UCSD-AML1 (cell line): Measurements from ENCODE around the gene CIZ1.
"Not testable (repeated sequence)": the region's sequence is repeated elsewhere in the genome, so short reads cannot be mapped to it uniquely, and the experiment has no call there.

ENCODE experiments used
- DNase-seq: peaks from one replicate; lab custom pipeline; 2025; ENCODE audit not compliant: unreplicated experiment; lab: John Stamatoyannopoulos, UW

CIZ1 gene

DNA sequence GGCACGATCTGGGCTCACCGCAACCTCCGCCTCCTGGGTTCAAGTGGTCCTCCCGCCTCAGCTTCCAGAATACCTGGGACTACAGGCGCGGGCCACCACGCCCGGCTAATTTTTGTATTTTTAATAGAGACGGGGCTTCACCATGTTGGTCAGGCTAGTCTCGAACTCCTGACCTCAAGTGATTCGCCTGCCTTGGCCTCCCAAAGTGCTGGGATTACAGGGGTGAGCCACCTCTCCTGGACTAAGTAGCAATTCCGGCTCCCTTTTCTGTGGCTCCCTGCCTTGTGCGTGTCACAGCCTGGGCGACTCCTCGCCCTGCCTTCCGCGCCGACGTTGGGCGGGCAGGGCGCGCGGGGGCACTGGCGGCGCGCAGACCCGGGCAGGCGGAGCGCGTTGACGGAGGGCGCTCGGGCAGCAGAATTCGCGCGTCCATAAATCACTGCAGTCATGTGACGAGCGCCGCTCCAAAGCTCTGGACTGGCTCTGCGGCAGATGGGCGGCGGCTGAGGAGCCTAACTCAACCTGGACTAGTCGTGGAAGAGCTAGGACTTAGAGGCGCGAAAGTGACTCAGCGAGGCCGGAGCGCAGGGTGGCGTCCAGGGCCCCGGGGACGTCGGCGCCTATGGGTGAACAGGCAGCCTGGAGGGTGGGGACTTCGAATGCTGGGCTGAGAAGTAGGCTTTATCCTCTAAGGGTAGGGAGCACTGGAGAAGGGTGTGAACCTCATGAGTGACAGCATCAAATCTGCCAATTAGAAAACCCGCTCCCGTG lies 1.4 kb upstream of the CIZ1 start:
- no peak for DNase-seq

DNA sequence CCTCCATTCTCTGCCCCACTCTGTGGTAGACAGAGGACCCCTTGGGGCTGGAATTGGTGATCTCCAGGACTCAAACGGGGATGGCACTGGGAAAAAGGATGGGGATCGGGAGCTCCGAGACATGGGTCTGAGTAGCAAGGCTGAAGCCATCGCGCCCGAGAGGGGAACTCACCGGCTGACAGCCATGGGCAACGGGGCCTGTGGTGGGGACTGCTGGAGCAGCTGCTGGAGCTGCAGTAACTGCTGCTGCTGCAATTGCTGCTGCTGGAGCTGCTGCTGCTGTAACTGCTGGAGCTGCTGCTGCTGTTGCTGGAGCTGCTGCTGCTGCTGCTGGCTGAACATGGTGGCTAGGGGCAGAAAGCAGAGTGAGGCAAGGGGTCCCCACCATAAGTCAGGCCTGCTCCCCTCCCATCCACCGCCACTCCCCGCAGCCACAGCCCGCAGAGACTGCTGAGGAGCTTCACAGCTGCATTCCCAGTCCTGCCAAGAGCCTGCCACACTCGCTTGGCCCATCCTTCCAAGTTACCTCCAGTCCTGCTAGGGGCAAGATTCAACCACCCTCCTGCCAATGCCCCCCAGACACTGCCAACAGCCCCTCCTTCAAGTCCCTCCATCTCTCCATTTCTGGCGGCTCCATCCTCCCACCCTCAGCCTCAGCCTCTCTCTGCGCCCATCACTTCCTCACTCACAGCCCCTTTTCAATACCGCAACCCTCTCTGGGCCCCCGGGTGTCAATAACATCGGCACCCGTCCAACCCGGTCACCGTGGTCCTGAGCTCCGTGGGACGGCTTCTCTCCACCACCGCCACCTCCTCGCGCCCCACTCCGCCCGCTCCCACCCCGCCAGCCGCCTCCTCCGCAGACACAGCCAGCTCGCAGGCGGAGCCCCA lies 611 bp downstream of the CIZ1 start:
- no peak for DNase-seq

DNA sequence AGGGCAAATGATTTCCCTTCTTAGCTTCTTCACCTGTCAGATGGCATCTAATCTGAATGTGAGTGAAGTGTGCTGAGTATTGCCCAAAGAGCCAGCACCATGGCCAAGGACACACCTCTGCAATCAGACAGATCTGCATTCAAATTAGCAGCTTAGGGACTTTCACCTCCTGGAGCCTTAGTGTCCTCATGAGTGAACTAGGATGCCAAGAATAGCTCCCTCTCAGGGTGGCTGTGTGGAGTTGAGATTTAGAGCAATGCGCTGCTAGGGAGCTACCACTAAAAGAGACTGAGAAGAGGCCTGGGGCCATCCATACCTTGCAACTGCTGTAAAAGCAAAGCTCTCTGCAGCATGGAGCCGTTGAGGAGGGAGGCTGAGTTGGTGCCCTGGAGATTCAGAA lies 1.4 kb downstream of the CIZ1 start:
- DNase-seq: no peak

DNA sequence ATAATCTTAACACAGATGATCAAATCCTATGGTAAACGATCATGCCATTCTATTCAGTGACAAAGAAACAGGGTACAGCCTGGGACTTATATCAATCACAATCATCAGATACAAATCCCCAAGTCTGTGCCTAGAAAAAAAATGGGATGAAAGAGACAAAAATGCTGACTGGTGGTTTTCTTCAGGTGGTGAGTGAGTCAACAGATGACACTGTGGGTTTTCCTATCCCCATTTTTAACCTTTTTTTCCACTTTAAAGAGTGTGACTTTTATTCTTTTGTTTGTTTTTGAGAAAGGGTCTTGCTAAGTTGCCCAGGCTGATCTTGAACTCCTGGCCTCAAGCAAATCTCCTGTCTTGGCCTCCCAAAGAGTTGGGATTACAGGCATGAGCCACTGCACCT lies 3.2 kb downstream of the CIZ1 start:
- no peak for DNase-seq

DNA sequence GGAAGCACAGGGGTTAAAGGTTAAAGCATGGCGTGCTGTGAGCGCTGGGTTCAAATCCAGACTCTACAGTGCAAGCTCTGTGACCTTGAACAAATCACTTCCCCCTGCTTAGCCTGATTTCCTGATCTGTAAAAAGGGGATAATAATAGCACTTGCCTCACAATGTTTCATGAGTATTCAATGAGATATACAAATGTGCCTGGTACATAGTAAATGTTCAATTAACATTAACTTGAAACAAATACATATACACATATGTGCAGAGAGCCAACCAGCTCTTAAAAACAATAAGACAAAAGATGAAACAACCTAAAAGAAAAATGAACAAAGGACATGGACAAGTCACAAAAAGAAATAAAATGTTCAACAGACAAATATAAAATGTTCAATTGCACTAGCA lies 4.0 kb downstream of the CIZ1 start:
- DNase-seq: no peak

DNA sequence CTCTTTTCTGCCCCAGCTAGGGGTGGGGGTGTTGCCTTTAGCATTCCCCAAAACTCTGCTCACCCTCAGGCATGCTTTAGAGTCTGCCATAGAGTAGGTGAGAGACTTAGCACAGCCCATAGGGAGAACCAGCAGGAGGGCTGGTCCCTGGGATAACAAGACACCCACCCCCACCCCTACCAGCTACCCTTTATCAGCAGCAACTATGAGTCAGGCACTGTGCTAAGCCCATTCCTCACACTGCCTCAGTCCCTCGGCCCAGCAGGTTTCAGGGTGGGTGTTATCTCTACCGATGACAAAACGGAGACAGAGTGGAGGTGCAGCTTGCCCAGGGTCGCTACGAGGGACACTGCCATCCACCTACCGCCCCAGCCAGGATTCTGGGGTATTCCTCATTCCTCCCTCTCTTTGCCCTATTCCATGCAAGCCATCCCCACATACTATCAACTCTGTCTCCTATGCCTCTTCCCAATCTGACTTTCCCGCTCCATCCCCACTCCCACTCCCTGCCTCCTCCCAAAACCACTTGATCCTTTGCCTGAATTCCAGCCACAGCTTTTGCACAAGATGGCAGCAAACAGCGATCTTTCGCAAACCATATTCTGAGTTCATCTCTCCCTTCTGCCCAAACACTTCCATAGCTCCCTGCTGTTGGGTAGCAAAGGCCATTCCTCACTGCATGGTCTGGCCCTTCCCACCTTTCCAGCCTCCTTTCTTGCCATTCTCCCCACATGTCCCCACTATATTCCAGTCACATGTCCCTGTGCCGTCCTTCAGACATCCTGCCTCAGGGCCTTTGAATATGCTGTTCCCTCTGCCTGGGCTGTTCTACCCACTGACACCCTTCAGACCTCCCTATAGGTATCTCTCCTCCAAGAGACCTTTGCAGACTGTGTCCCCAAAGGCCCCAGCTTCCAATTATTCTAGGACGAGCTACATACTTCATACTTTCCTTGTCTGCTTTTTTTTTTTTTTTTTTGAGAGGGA lies 5.1 kb downstream of the CIZ1 start:
- no peak for DNase-seq

DNA sequence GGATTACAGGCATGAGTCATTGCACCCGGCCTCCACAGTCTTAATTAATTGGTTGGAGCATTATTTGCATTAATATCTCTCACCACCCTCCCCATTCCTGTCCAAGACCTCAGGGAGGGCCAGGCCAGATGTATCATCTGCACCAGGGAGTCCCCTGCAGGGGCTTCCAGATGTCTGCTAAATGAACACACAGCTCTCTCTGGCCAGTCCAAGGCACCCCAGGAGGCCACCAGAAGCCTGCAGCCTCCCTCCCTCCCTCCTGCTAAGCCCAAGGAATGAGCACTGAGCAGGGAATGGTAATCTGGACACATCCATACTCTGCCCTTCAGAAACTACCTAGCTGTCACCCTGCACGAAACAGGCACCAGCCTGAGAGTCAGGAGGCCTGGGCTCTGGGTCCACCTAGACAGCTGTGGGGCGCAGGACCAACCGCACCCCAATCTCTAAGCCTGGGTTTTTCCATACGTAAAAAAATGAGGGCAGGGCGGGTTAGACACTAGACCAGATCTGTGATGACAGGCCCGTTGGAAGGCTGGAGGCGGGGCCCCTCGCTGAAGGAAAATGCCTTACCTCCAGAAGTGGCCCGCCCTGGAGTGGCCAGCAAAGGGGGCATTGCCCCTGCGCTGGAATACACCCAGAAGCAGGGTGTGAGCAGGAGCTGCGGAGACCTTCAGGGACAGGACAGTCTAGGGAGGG lies 8.3 kb downstream of the CIZ1 start:
- no peak for DNase-seq

DNA sequence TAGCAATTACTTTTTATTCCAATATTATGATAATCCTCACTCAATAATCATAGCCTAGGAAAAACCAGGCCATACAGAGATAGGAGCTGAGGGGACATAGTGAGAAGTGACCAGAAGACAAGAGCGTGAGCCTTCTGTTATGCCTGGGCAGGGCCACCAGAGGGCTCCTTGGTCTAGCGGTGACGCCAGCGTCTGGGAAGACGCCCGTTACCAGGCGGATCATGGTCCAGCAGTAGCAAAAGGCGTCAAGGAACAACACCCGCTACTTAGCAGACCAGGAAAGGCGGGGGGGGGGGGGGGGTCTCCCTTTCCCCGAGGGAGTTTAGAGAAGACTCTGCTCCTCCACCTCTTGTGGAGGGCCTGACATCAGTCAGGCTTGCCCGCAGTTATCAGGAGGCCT lies 9.9 kb downstream of the CIZ1 start:
- not testable (repeated sequence) for DNase-seq

DNA sequence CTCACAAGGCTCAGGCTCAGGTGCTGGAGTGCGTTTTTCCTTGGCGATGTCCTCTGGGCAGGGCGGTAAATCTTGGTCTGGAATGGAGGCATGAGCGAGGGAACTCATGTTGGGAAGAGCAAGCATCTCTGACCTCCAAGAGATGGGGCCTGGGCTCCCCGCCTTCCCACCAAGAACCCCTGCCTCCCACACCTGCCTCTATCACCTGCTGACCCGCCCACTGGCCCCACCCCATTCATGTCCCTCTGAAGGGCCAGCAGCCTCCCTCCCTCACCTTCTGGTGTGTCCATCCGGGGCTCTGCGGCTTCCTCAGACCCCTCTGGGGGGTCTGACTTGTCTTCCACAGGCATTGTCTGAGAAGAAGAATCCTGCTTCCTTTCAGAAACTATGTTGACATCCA lies 10.9 kb downstream of the CIZ1 start:
- DNase-seq: no peak

DNA sequence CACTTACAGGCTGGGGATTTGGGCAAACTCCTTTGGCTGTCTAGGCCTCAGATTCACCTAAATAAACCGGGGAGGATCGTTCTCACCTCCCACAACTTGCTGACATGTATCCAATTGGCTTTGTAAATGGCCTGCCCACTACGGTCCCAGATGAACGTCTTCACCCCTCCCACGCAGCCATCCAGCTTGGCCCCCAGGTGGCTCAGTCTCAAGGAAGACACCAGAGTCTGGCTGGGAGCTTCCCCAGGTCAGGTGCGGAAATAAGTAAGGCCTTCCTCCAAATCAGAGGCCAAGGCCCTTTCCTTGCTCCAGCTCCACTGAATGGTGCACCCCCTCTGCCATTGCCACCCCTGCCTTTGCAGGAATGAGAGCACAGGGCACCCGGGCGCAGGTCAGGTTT lies 11.4 kb downstream of the CIZ1 start:
- no peak for DNase-seq

DNA sequence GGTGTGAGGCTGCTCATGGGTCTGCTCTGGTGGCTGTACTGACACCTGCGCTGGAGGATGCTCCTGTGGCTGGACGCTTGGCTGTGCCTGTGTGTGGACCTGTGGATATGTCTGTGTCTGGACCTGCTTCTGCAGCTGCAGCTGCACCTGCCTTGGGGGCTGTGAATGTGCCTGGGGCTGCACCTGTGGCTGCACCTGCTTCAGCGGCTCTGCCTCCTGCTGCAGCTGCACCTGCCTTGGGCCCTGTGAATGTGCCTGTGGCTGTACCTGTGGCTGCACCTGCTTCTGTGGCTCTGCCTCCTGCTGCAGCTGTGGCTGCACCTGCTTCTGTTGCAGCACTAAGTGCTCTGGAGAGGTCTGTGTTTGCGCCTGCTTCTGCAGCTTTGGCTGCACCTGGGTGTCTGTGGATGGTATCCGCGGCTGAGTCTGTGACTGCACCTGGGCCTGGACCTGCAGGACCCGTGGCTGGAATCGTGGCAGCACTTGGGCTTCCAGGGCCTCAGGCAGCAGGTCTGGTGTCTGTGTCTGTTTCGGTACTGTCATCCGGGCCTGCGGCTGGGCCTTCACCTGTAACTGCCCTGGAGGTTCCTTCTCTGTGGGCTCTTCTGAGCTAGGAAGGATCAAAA lies 12.5 kb downstream of the CIZ1 start:
- DNase-seq: no peak

DNA sequence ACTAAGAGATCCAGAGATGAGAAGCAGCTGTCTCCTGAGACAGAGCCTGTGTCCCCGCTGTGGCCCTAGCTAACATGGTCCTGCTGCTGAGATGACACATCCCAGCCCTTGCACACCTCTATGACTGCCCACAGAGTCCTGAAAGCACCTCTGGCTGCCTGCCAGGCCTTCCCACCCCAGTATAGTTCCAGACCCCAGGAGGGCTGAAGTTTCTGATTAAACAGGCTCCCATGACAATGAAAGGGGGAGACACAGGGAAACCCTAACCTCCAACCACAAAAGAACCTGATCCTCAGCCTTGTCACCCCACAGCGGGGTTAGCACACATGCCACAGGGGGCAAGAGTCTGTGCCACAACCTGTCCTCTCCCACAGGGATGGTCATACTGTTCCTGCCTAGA lies 15.6 kb downstream of the CIZ1 start:
- DNase-seq: no peak

DNA sequence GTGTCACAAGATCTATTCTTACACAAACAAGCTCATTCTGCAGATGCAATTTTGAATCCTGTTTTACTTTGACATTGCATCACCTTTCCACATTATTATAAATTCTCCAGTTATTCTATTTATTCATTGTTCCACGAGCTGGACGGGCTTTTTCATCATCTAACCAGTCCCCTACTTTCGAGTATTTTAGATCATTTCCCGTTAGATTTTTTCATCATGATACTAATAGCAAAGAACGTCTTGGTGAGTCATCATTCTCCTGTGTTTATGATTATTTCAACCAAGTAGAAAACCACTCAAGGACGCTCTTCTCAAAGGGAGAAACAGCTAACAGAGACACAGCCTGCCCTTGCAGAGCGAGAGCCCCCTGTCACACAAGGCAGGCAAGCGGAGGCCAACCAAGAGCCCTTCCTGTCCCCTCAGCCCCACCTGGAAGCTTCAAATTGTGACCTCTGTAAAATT lies 16.2 kb downstream of the CIZ1 start:
- DNase-seq: no peak

DNA sequence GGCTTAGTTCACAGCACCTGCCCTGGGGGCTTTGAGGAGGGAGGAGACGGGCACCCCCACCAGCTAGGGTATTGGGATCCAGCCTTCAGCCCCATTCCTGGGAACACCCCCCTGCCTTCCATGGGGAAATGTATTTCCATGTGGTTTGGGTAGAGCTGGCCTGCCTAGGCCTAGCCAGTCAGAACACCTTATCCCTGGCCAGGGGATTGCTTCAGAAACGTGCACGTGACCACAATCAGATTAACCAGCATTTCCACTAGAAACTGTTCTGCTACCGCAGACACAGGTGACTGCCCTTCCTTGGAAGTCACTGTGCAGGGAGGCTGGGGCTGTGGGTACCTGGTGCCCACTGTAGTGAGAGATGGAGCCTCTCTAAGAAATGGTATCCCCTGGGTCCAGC lies 17.3 kb downstream of the CIZ1 start:
- DNase-seq: no peak

DNA sequence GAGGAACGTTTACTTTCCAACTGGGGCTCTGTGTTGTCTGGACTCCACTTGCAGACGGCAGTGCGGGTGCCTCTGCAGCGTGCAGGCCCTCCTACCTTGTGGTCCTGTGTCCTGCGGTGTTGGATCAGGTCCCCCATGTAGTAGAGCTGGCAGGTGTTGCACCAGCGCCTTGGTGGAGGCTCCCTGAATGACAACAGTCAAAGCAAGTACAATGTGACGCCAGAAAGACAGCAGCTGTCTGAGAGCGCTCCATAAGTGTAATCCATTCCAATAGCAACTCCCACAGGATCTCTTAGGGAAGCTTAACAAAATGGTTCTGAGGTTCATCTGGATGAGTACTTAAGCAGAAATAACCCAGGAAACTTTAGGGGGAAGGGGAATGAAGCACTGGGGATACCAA lies 21.4 kb downstream of the CIZ1 start:
- DNase-seq: no peak

DNA sequence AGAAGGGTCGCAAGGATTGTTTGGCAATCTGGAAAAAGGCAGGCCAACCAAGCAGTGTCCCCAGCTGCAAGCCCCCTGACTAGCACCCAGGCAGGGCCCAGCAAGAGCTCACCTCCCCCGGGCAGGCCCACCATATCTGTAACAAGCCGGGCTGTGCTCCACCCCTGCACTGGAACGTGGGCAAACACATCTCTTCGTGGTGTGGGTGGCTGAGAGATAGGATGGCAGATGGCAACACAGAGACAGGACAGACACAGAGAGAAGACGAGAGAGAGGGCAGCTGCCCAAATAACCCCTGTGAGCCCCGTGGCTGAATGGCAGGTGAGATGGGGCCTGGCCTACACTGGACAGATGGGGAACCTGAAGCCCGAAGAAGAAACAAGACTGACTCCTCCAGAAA lies 21.9 kb downstream of the CIZ1 start:
- no peak for DNase-seq

DNA sequence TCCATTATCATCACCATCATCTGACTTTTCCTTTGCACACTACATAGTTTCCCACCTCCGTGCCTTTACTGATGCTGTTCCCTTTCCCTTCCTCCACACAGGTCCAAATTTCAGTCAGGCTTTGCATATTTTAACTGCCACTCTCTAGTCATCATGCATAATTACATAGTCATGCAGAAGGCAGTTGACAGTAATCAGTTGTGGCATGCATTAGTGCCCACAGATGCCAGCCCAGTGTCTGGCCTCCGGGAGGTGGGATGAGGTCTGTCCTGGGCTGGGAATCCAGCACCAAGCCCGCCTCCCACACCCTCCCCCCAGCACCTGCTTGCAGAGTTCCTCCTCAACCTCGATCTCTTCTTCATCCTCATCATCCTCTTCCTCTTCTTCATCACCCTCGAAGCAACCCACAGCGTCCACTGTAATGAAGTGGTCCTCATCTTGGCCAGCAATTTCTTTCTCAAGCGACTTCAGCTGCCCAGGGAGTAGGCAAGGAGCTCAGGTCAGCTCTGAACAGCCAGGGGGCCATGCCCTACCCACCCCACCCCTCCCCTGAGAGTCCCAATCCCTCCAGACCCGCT lies 22.6 kb downstream of the CIZ1 start:
- DNase-seq: no peak

DNA sequence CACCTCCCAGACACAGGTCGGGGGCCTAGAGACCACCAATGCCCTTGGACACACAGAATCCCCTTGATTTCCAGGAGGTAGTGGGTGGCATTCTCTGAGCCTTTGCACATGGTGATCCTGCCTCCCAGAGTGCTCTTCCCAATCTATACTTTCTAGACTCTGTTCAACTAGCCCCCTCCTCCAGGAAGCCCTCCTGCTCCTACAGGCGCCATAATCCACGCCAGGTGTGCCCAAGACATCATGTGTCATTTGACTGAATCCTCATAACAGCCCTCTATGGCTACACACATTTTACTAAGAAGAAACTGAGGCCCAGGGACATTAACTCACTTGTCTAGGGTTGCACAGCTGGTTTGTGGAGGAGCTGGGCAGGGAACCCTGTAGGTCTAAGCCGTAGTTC lies 24.2 kb downstream of the CIZ1 start:
- no peak for DNase-seq

DNA sequence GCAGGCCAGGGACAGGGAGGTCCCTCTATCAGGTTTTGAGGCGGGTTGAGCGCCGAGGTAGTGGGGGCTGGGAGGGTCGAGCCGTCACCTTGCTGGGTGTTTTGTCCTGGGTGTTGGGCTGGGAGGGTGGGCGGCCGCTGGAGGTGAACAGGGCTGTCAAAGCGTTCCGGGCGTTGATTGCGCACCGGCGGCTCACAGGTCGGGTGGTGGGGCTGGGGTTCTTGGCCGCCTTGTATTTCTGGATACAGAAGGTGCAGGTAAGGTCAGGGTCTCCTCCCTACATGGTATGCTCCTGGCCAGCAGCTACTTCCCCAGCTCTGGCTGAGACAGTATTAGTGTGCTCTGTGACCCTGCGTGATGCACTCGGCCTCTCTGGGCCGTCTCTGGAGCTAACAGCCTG lies 25.2 kb downstream of the CIZ1 start:
- DNase-seq: no peak
